Femur (tissue), 1 donor: Measurements from ENCODE around the gene NT5M.

Experiments used
- DNase-seq: peaks from one replicate; pipeline ENCODE4 v3.0.0-alpha.2; 2017

The NT5M gene

DNA sequence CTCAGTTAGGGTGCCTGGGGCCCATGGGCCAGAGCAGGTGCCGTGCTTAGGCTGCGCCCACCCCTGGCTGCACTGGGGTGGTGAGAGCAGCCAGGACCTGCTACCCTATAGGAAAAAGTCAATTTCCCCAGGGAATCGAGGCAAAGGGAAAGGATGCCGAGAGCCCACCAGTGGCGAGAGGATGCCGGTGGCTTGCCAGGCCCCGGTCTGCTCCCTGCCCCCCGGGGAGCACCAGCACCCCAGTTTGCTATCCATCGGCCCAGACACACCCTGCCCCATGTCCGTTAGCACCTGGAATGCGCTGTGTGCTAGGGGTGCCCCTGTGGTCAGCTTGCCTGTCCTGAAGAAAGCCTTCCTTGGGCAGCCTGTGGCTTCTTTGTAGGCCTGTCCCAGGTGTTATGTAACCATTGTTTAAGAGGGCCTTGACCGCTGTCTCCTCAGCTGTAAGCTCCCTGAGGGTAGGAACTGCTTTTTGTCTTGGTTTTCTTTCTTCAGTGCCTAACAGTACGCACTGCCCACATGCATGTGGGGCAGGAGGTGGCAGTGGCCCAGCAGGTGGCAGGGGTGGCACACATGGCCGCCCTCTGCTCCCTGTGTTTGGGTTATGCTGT, 40.8 kb downstream of the NT5M start:
- DNase-seq: no peak

DNA sequence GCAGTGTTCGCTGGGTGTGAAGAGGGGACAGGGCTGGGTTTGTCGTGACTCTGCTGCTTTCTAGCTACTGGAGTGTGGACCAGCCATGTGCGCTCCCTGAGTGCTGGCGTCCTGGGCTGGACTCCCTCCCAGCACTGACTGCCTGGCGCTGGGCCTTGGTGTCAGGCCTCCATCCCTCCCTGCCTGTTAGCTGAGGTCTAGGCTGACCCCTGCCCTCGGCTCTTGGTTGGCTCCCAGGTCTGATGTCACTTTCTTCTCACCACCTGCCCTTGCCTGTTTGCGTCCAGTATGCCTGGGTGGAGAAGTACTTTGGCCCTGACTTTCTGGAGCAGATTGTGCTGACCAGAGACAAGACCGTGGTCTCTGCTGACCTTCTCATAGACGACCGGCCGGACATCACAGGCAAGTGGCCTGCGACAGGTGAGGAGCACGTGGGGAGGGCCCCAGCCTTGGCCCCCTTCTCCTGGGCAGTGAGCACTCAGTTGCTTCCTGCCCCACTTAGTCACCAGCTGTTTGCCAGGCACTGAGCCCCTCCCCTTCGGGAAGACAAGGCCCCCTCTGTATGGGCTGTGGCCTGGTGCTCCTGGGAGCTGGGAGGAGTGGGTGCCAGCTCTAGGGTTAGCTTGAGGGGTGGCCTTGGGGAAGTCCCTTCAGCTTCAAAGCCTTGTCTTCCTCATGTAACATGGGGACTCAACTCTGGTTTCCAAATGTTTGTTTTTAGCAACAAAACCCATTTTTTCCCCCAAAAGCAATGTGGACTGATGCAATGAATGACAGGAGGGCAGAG, 41.5 kb downstream of the NT5M start:
- peak; percentile 22 for DNase-seq

DNA sequence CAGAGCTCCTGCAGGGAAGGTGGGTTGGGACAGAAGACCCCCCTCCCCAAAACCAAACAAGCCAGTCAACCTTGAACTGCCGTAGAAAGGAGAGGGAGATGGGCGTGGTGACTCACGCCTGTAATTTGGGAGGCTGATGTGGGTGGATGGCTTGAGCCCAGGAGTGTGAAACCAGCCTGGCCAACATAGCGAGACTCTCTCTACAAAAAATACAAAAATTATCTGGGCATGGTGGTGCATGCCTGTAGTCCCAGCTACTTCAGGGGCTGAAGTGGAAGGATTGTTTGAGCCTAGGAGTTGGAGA, 42.1 kb downstream of the NT5M start:
- no peak for DNase-seq

DNA sequence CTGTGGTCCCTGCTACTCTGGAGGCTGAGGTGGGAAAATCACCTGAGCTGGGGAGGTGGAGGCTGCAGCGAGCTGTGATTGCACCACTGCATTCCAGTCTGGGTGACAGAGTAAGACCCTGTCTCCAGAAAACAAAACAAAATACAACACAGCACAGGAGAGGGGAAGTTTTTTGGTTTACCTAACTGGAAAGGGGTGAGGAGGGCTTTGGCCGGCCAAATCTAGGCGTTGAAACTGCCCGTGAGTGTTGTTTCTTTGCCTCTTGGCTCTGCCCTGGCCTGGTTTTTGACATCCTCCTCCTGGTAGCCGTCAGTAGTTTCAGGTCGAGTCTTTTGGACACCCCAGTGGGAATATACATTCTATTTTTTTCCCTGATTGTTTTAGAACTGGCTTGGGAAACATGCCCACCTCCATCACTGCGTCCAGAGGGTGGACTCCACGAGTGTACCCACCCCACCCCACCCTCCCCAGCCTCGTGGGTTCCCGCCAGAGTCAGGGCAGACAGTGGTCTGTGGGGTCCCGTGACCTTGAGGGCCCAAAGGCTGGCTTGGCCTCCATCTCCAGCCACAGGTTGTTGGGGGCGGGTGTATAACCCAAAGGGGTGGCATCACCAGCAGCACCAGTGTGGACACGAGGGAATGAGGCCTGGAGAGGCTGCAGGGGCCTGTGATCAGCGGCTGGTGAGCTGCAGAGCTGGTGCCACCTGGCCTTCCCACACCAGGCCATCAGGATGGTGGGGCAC, 42.7 kb downstream of the NT5M start:
- DNase-seq: no peak

DNA sequence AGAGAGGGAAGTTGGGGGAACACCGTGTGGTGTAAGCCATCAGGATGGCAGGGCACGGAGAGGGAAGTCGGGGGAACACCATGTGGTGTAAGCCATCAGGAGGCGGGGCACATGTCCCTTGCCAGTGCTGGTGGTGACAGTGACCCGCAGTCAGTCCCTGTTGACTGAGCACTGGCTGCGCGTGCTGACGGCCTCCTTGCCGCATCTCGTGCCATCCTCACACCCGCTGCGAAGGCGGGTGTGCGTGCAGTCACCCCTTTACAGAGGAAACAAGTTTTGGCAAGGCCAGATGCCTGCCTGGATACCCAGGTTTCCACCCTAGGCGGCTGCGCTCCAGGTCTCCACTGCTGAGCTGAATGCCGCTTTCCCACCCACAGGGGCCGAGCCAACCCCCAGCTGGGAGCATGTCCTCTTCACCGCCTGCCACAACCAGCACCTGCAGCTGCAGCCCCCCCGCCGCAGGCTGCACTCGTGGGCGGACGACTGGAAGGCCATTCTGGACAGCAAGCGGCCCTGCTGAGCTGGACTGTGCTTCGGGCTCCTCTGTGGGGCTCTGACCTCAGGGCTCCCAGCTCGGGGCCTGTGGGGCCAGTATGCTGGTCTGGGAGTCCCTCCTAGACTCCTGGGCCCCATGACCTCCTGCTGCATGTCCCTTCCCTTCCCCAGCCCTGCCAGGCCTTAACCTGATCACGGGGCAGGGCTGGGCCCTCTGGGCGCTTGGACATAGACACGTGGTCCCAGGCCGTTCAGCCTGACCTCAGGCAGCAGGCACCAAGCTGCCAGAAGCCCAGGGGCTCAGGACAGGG, 43.5 kb downstream of the NT5M start:
- DNase-seq: no peak

DNA sequence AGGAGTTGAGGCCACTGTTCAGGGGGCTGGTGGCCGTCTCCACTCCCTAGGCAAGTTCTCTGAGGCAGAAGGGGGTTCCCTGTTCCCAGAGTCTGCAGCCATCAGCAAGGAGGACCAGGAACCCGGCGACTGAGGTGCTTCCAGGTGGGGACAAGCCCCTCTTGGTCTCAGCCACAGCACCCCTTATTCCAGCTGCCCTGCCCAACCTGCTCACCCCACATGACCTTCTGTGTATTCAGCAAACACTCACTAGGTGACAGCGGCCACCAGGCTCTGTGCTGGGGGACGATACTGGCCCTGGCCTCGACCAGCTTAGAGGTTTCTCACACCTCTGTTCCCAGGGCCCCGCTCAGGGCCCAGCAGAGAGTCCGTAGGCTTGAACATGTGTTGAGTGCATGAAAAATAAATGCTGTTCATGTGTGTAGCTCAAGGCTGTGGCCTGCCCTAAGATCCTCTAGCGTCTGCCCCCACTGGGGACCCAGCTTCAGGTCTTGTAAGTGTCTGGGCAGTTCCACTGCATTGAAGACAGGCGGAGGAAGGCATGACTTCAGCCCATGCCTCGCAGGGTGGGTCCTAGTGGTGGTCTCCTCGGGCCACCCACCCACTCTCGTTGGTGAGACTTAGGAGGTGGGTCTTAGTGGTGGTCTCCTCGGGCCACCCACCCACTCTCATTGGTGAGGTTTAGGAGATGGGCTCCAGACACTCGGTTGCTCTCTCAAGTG, 44.2 kb downstream of the NT5M start:
- DNase-seq: no peak

DNA sequence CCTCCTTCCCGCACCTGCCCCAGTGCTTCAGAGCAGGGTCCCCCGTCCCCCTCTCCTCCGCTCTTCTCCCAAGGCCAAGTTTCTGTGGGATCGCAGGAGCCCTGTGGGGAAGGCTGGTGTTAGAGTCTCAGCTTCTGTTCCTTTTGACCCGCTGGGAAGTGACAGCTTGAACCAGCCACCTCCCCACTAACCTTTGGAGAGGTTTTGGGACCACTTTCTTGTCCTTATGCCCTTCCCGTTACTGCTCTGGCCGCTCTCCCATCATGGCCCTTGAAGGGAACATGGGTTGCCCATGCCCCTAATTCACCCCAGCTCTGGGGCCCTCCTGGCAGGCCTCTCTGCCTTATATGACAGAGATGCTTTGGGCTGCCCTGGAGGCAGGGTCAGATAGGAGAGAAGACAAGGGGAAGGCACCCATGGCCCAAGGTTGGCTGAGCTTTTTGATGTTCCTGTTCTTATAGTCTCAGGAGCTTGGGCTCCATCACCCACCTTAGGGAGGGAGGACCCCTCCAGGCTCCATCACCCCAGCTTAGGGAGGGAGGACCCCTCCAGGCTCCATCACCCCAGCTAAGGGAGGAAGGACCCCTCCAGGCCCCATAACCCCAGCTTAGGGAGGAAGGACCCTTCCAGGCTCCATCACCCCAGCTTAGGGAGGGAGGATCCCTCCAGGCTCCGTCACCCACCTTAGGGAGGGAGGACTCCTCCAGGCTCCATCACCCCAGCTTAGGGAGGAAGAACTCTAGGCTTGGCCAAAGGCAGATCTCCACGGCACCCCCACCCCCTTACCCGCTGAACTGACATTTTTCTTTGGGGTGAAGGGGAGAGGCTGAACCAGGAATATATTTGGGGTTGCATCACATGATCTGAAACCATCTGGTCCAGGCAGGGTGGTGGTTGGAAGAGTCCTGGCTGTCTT, 45.0 kb downstream of the NT5M start:
- DNase-seq: no peak

DNA sequence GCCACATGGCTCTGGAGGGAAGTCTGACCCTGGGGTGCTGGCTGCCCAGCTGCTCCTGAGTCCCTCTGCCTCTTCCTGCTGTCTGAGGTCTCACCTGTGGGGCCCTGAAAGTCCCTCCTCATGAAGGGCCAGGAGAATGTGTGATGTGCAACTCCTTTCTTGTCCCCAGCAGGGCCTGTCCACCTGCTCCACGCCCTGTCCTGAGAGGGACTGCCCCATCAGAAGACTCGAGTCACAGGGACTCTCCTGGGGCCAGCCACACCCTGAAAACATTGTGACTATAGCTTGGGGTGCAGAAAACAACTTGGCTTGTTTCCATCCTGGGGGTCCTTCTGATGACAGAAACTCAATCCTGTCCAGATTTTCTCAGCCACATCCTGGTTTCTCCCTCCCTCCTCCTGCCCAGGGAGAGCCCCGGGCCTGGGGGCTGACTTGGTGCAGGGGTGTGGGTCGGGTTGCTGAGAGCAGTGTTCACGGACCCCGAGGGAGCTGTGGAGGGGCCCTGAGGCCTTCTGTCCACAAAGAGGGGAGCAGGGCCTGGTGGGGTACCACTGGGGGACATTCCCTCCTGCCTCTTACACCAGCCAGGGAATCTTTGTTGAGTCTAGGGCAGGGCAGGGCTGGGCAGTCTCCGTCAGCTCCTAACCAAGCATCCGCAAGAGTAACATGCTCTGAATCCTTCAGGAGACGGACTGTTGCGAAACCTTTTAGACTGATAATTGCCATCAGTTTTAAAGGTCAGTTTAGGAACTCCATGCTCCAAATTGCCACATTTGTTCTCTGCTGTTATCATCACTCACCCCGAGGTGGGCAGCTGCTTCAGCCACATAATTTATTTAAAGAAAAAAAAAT, 45.9 kb downstream of the NT5M start:
- no peak for DNase-seq

DNA sequence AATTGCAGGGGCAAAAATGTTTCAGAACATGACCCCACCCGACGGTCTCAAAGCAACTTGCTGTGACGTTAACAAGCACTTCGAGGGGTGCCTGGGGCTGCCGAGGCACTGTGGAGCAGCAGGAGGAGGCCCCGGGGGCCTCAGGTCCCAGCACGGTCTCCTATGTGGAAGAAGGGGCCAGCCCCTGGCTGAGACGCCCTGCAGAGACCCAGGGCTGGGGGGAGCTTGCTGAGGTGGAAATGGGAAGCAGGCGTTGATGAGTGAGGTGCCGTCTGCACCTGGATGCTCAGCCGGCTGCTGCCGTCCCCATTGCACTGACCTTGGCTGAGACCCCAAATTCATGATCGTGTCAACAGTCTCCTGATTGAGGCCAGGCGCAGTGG, 46.5 kb downstream of the NT5M start:
- DNase-seq: no peak

DNA sequence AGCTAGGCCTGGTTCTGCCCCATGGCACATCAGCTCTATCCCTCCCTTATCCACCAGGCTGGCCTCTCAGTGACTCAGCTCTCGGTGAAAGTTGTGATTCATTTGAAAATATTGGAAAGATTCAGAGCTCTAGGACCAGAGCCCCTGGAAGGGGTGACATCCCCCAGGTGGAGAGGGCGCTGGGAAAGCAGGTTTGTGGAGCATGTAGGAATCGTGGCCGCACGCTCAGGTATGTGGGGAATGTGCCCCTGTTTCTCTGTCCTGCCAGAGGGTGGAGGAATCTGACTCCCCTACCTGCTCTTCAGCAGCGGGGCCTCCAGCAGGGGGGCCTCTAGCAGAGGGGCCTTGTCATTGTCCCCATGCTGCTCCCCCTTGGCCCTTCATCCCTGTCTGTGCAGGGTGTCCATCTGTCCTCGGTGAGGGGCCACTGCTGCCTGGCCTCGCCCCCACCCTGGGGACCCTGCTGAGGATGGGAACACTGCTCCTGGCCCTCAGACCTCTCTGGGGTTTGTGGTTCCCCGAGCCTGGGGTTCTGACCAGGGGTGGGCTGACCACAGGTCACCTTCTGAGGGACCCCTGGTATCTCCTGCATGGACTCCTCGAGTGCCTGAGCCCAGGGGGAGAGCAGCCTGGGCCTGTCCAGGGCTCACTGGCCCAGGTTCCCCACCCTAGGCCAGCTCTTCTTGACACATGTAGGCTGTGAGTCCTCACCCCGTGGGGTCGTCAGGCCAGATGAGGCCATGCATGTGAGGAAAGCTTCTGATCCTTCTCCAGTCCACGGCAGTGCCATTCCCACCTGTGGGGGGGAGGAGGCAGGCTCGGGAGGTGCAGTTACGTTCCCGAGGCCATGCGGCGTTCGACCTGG, 47.5 kb downstream of the NT5M start:
- DNase-seq: no peak

DNA sequence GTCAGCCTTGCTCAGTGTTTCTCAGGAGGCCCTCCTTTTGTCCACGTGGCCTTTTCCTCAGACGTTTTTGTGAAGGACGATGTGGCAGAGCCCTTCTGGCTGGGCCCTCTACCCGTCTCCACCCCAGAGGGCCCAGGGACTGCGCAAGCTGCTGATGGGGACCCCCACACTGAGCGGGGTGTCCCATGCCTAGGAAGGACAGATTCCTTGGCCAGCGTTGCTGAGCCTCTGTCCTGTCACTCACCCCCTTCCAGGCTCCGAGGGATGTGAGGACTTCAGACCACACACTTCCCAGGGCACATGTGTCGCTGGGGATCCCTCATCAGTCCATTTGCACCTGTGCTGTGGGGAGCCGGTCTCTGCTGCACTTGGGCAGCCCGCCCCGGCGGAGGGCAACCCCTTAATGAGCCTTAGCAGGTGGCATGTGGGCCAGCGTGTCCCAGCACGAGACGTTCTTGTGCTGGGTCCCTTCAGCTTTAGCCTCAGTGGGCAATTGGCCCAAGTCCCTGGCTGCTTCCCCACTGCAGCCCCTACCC, 48.3 kb downstream of the NT5M start:
- DNase-seq: peak; percentile 54

DNA sequence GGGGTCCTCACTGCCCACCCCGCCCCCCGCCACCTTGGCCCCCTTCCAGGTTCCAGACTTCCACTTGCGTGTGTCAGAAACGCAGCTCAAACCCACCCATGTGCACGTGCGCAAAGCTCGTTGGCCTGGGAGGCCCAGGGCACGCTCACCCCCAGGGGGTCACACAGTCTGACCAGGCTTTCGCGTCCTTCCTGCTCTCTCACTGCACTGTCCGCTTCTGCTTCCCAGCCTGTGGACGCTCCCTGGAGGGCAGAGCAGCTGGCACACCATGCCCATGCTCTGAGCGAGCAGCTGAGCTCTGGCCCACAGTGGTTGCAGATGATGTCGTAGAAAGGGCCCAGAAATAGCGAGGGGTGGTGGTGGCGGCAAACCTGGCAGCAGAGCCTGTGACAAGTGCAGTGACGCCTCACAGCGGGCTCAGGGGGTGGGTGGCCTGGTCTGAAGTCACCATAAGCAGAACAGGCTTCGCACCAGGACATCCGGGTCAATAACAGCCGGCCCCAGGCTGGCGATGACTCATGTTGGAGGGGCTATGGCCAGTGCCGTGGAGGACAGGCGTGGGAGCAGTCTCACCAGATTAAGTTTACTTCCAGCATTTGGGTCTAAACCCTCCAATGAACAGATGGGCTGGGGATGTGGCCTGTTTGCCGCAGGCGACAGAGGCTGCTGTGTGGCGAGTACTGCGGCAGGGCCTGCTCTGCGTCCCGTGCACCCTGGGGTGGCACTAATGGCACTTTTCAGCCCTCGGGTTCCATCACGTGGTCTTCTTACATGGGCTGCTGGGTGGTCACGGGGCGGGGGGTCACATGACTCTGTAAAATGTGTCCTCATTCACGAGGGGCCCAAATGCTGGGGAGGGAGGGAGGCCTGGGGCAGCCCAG, 49.0 kb downstream of the NT5M start:
- peak; percentile 75 for DNase-seq

DNA sequence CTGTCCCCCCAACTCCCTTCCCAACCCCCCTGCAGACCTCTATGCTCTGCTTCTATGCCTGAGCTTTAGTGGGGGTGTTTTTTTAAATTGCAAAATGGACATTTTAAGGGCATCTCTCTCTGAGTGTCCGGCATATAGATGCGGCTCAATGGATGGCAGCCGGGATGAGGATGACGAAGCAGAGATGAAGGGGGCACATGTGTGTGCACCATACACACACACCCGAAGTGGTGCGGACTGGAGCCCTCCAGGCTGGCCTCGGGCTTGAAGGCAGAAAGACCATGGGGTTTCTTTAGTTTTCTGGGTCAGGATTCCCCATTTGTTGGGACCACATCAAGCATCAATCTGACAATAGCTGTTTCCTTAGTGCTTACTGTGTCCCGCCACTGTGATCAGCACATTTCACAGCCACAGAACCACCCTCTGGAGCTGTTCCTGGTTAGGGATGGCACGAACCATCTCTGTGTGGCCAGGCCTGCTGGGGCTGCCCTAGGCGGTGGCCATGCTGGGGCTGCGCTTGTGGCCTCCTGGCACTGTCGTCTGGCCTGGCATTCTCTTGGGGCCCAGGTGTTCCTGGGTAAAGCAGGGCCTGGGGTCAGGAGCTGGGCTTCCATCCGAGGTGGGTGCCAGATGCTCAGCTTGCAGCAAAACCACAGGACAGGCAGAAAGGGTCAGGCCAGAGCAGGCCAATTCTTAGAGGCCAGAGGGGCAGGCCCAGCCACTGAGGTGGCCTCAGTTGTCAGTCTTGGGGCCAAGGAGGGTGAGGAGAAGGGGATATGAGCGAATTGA, 49.9 kb downstream of the NT5M start:
- DNase-seq: no peak

DNA sequence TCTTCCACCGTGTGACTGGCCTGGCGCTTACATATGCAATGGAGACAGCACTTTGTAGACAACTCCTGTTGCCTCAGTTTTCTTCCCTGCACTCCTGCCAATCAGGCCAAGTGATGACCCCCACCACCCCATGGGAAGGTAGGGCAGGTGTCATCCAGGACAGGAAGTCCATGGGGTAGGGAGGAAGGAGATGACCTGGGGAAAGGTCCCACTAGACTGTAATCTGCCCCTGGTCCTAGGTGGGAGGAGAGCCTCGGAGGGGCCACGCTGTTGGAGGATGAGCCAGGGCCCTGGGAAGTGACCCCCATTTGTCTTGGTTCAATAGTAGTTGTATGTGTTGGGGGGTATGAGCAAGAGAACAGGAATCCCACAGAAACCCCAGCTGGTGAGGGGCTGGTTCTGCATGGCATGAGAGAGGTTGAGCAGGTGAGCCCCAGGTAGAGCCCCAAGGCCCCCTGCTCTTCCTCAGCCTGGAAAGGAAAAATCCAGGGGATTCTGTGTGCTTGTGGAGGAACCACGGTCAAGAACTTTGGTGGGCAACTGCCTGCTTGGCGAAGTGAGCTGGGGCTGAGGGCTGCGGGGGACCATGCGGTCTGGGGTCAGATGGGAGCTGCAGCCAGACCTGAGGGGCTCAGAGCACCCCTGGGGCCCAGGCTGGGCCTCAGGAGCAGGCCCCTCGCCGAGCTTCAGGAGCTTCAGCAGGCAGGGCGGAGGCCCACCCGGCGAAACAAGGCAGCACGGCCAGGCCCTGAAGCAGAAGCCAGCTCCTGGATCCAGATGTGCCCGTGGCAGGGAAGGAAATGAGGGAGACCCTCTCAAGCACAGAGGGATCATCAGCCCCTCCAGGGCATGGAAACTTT, 50.7 kb downstream of the NT5M start:
- no peak for DNase-seq

DNA sequence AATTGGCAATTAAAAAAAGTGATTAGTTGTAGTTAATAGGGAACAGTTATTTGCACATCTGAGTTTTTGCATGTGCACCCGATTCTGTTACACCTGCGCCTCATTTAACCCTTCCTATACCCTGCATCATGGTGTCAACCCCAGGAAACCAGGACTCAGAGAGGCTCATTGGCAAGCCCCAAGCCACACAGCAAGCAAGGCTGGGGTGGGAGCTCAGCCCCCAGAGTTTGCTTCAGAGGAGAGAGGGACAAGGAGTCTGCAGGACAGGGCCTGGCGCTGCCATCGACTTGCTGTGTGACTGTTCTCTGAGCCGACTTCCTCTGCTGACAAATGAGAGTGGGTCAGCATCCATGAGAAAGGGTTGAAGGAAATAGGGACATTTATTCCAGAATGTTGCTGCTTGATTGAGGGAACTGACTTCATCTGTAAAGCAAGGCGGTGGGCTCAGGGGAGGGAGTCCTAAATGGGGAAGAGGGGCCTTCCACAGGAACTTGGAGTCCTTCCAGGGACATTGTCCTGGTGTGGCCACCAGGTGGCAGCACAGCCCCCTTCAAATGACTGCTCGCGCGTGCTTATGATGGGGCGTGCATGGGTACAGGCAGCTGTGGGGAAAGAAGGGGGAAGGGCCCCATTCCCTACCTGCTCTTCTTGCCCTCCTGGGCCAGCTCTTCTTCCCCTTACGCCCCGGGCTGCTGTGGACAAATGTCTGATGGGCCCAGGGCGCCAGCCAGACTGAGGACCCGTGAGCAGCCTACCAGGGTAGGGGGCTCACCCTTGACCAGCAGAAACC, 51.6 kb downstream of the NT5M start:
- peak; percentile 84 for DNase-seq

DNA sequence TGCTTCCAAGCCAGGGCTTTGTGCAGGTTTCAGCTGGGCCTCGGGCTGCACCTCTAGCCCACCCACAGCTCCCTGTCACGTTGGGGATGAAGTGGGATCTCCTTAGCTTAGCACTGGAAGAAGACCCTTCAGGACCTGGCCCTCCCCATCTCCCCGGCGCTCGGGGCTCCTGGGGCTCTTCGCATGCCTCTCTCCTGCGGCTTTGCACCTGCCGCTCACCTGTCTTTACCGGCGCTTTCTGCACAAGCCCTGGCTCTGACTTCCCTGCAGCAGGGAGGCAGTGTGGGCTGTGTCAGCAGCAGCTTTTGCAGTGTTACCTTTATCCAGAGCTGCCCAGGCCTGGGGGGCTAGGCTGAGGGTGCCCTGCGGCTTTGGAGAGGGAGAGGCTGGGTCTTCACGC, 52.3 kb downstream of the NT5M start:
- no peak for DNase-seq
